ENCODE results near the gene TWIST2.

Gene TWIST2

GRCh38 chr2:238906936-238907716, 59.2 kb downstream of the TWIST2 start:
- DNase-seq, result no peak

GRCh38 chr2:238907717-238908173, 59.9 kb downstream of the TWIST2 start:
- no peak for DNase-seq

- no peak for DNase-seq
Measured at GRCh38 chr2:238908960-238909951, 61.4 kb downstream of the TWIST2 start.

- no peak for DNase-seq
Measured at GRCh38 chr2:238910751-238911351, 63.0 kb downstream of the TWIST2 start.

- DNase-seq, result no peak
Measured at GRCh38 chr2:238911376-238912227, 63.7 kb downstream of the TWIST2 start.

- DNase-seq, result no peak
Measured at GRCh38 chr2:238912228-238912915, 64.5 kb downstream of the TWIST2 start.

GRCh38 chr2:238912916-238913875, 65.3 kb downstream of the TWIST2 start:
- DNase-seq, result no peak

- DNase-seq, result no peak
Measured at GRCh38 chr2:238913931-238914647, 66.2 kb downstream of the TWIST2 start.

- no peak for DNase-seq
Measured at GRCh38 chr2:238914648-238915015, 66.7 kb downstream of the TWIST2 start.

- no peak for DNase-seq
Measured at GRCh38 chr2:238915196-238915595, 67.3 kb downstream of the TWIST2 start.

GRCh38 chr2:238915596-238915995, 67.7 kb downstream of the TWIST2 start:
- DNase-seq, result no peak

- no peak for DNase-seq
Measured at GRCh38 chr2:238916176-238916874, 68.4 kb downstream of the TWIST2 start.

GRCh38 chr2:238916875-238917590, 69.1 kb downstream of the TWIST2 start:
- DNase-seq, result no peak

GRCh38 chr2:238919307-238919706, 71.4 kb downstream of the TWIST2 start:
- no peak for DNase-seq

GRCh38 chr2:238920053-238920452, 72.2 kb downstream of the TWIST2 start:
- DNase-seq, result no peak

- no peak for DNase-seq
Measured at GRCh38 chr2:238920601-238921001, 72.7 kb downstream of the TWIST2 start.

GRCh38 chr2:238921259-238921658, 73.4 kb downstream of the TWIST2 start:
- DNase-seq, result no peak

GRCh38 chr2:238921681-238922319, 73.9 kb downstream of the TWIST2 start:
- no peak for DNase-seq
